GM18520 (cell line): ENCODE results near the gene BCLAF1.
A peak's percentile ranks its signal among the peaks of the same experiment; 100 is the strongest.
"Not testable (repeated sequence)": the region's sequence is repeated elsewhere in the genome, so short reads cannot be mapped to it uniquely, and the experiment has no call there.

Experiments
- ATAC-seq: cut with Tn5 transposase; IDR thresholded peaks from one replicate; pipeline ENCODE4 v1.9.1; 2021; ENCODE audit not compliant: unreplicated experiment

Gene BCLAF1

DNA sequence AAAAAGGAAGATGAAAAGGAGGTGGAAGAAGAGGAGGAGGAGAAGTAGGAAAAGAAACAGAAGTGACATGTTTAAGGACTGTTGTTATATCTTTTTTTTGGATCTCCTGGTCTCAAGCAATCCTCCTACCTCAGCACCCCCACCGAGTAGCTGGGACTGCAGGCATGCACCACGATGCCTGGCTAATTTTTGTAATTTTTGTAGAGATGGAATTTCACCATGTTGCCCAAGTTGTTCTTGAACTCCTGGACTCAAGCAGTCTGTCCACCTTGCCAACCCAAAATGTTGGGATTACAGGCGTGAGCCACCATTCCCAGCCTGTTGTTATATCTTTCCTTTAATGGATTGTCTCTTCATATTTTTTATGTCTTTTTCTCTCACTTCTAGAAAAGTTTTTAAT is 19.5 kb upstream of the BCLAF1 start:
- no peak for ATAC-seq

- not testable (repeated sequence) for ATAC-seq
Observed at GRCh38 chr6:136308469-136308868, 18.8 kb upstream of the BCLAF1 start.

DNA sequence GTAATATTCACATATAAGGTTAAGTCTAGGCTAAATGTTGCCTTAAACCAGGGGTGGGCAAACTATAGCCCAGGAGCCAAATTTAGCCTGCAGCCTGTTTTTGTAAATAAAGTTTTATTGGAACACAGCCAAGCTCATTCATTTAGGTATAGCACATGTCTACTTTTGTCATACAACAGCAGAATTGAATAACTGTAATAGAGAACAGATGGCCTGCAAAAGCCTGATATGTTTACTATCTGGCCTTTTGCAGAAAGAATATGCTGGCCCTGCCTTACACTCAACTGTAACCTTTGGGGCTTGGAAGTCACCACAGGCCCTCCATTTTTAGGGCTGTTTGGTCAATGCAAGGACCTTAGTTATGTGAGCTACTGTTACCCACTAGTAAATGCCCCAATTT is 17.7 kb upstream of the BCLAF1 start:
- no peak for ATAC-seq

- ATAC-seq, result no peak
Observed at GRCh38 chr6:136306466-136306865, 16.8 kb upstream of the BCLAF1 start.

- ATAC-seq, result no peak
Observed at GRCh38 chr6:136304410-136304809, 14.8 kb upstream of the BCLAF1 start.

- no peak for ATAC-seq
Observed at GRCh38 chr6:136303516-136303915, 13.9 kb upstream of the BCLAF1 start.

DNA sequence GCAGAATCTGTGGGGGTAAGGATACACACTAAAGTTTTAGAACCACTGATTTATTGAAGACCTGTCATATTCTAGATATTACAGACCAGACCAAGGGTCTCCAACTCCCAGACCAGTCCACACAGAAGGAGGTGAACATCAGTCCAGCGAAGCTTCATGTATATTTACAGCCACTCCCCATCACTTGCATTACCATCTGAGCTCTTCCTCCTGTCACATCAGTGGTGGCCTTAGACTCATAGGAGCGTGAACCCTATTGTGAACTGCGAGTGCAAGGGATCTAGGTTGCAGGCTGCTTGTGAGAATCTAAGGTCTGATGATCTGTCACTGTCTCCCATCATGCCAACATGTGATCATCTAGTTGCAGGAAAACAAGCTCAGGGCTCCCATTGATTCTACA is 5.0 kb upstream of the BCLAF1 start:
- ATAC-seq, result no peak

DNA sequence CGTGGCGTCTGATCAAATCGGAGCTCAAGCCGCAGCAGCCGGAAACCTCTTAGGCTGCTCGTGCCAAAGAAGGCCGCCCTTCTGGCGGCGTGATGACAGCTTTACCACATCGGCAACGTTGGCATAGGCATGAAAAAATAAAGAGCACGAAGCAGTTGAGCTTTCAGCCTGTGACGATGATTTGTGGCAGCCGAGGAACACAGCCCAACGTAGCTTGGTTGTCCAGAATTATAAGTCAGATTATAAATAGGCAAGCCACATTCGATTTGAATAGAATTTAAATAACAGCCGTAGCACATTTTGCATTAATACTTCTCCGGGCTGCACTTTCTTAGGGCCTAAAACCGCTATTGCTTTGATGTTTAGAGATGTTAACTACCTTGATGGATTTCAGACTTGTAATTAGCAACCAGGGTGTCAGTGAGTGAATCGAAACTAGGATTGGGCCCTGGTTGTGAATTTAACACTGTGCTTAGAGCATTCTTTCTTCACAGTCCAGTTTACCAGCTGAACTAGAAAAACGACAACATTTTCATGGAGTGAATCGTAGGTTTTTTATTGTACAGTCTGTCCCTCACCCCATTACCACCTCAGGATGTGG is 864 bp upstream of the BCLAF1 start:
- ATAC-seq, result no peak

GRCh38 chr6:136289327-136289578 is 393 bp downstream of the BCLAF1 start:
- peak; percentile 22 for ATAC-seq

- peak; percentile 28 for ATAC-seq
Observed at GRCh38 chr6:136288566-136289326, 900 bp downstream of the BCLAF1 start.

DNA sequence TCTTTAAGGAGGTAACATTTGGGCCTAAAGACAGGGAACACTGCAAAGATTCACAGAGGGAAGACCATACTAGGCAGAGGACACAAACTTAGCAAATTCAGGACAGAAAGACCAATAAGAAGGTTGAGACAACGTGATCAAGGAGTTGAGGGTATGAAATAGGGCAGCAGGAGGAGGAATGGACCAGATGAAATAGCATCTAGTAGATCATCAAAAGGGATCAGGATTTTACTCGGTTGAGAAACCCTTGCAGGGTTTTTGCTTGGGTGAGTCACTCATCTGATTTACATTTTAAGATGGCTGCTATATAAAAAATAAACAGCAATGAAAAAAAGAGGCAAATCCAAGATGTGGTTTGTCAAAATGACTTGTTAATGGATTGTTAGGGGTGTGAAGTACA is 4.7 kb downstream of the BCLAF1 start:
- no peak for ATAC-seq

GRCh38 chr6:136282906-136283305 is 6.7 kb downstream of the BCLAF1 start:
- no peak for ATAC-seq

GRCh38 chr6:136280032-136280609 is 9.5 kb downstream of the BCLAF1 start:
- no peak for ATAC-seq

- ATAC-seq, result no peak
Observed at GRCh38 chr6:136274062-136274461, 15.6 kb downstream of the BCLAF1 start.

DNA sequence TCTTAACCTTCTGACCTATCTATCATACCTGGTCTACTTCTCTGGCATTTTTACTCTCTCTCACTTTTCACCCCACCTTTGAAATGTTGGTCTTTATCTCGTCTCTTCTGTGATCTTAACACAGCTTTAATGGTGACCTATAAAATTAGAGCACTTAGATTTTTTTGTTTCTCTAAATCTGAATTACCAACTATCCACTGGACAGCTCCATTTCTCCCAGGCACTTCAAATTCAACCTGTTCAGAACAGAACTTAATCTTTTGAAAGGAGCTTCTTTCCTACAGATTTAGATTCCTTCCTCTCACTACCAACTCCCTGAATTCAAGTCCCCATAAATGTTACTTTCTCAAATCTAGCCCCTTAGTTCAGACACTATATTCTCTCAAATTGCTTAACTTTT is 24.5 kb downstream of the BCLAF1 start:
- ATAC-seq, result no peak

DNA sequence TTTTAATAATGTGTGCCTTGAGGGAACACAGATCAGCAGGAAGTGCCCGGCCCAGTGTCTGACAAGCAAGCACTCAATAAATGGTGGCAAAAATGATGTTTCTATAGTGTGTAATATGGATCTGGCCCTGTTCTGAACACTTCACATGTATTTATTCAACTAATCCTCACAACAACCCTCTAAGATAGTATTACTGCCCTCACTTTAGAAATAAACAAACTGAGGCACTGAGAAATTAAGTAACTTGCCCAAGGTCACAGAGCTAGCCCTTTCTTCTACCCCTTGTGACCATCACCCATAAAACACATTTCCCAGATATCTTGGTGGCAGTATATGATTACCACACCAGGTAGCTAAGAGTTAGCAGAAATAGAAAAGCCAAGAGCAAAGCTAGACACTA is 26.7 kb downstream of the BCLAF1 start:
- no peak for ATAC-seq

GRCh38 chr6:136254851-136255466 is 34.7 kb downstream of the BCLAF1 start:
- no peak for ATAC-seq

DNA sequence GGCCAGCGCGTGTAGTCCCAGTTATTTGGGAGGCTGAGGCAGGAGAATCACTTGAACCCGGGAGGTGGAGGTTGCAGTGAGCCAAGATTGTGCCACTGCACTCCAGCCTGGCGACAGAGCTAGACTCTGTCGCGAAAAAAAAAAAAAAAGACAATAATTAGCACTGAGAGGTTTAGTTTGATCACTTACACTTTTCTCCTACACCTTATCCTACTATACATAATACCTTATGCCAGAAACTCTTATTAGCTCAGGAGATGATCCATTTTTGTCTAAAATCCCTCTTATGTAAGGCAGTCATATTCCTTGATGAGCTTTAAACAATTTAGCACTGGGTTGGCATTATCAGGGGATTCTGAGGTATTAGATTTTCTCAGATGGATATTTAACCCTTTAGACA is 35.9 kb downstream of the BCLAF1 start:
- ATAC-seq, result no peak

- ATAC-seq, result no peak
Observed at GRCh38 chr6:136252441-136252840, 37.2 kb downstream of the BCLAF1 start.

GRCh38 chr6:136251394-136251793 is 38.3 kb downstream of the BCLAF1 start:
- ATAC-seq, result no peak

DNA sequence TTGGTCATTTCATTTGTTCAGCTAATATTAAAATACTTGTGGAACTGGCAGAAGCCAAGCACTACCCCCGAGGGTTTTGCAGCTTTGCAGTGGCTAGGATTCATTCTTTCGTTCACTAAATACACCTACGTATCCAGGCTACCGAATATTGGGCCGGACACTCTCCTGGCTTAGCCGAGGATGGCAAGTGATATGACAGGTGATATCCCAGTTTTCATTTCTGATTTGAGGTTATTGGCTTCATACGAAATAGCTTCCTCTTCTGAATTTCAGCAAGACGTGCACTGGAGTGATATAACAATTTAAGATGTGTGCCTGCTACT is 39.0 kb downstream of the BCLAF1 start:
- peak; percentile 2 for ATAC-seq
